Esophagus squamous epithelium (tissue), 4 donors: Measurements from ENCODE around the gene EFNB2.

ENCODE experiments used
- POLR2A ChIP-seq, 4 donors: fragments of 450-650 bp; IDR thresholded peaks; one replicate each; pipeline ENCODE4 v1.6.1; 2017; ENCODE audit warnings: antibody characterized with exemption in 4 of 4, mild to moderate bottlenecking in 4 of 4, moderate library complexity in 3 of 4
- TF ChIP-seq, protein P1 (sequence below), 6 experiments: fragments of 450-650 bp in 4 of 6; fragments of 200-600 bp in 2 of 6; sonication (generic) in 2 of 6; IDR thresholded peaks; one replicate each; pipeline ENCODE4 v1.5.1; 2016 to 2019; ENCODE audit warnings: antibody characterized with exemption in 6 of 6, mild to moderate bottlenecking in 4 of 6, moderate library complexity in 4 of 6

DNA sequence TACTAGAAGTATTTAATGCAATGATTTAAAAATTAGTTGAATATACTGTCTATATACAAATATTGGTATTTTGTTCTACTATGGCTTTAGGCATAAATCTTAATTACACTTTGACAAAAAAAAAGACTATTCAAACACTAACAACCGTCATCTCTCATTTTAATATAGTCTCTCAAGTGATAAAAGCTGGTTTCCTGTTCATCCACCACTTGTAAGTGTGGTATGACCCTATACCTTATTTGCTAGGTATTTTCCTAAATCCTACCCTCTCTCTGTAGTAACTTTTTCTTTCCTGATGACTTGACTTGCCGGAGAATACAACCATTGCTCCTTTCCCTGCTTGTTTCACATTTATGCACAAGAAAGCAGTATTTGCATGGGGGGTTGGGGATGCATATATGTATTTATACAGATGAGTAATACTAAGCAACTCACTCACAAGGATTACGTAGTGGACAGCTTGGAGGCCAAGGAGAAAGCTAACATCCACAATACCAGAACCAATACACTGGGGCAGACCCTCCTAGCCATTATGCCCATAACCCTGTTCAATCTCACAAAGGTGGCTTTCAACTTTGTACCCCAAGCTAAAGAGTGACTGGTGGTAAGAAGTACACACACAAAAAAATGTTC lies 12.7 kb upstream of the EFNB2 start:
- no peak for TF ChIP-seq POLR2A (IDR thresholded peaks at IDR 0.05)
- TF ChIP-seq, protein P1, sequence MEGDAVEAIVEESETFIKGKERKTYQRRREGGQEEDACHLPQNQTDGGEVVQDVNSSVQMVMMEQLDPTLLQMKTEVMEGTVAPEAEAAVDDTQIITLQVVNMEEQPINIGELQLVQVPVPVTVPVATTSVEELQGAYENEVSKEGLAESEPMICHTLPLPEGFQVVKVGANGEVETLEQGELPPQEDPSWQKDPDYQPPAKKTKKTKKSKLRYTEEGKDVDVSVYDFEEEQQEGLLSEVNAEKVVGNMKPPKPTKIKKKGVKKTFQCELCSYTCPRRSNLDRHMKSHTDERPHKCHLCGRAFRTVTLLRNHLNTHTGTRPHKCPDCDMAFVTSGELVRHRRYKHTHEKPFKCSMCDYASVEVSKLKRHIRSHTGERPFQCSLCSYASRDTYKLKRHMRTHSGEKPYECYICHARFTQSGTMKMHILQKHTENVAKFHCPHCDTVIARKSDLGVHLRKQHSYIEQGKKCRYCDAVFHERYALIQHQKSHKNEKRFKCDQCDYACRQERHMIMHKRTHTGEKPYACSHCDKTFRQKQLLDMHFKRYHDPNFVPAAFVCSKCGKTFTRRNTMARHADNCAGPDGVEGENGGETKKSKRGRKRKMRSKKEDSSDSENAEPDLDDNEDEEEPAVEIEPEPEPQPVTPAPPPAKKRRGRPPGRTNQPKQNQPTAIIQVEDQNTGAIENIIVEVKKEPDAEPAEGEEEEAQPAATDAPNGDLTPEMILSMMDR (IDR thresholded peaks at IDR 0.05) = no peak
